Uterus (tissue), 2 donors: ENCODE data around the gene CCNJ.

ENCODE experiments used
- CTCF ChIP-seq, 4 experiments: fragments of 200-600 bp in 2 of 4; fragments of 450-650 bp in 2 of 4; sonication (generic) in 2 of 4; IDR thresholded peaks; one replicate each; pipeline ENCODE4 v1.5.1; 2016 to 2019; ENCODE audit warnings: antibody characterized with exemption in 4 of 4, mild to moderate bottlenecking in 2 of 4, moderate library complexity in 1 of 4
- POLR2A ChIP-seq, 2 donors: fragments of 450-650 bp; IDR thresholded peaks; one replicate each; pipeline ENCODE4 v1.6.1; 2016; ENCODE audit warnings: antibody characterized with exemption in 2 of 2, mild to moderate bottlenecking in 1 of 2, moderate library complexity in 1 of 2

- no peak for TF ChIP-seq CTCF (IDR thresholded peaks at IDR 0.05)
- no peak for TF ChIP-seq POLR2A (IDR thresholded peaks at IDR 0.05)
These were observed 31.4 kb downstream of the CCNJ start for GRCh38 chr10:96074776-96075175.
